WTC11 (cell line): Measurements from ENCODE around the gene KCNIP1.

Experiments used
- GABPB1 ChIP-seq: sonication (generic); formaldehyde crosslinking; IDR thresholded peaks from 2 replicates; pipeline ENCODE4 v1.8.1; 2023; ENCODE audit warnings: mild to moderate bottlenecking, missing genetic modification reagents
- TF ChIP-seq, protein P1 (sequence below): fragments of 200-600 bp; IDR thresholded peaks from 2 replicates; pipeline ENCODE4 v1.8.0; 2022; ENCODE audit warnings: antibody characterized with exemption

DNA sequence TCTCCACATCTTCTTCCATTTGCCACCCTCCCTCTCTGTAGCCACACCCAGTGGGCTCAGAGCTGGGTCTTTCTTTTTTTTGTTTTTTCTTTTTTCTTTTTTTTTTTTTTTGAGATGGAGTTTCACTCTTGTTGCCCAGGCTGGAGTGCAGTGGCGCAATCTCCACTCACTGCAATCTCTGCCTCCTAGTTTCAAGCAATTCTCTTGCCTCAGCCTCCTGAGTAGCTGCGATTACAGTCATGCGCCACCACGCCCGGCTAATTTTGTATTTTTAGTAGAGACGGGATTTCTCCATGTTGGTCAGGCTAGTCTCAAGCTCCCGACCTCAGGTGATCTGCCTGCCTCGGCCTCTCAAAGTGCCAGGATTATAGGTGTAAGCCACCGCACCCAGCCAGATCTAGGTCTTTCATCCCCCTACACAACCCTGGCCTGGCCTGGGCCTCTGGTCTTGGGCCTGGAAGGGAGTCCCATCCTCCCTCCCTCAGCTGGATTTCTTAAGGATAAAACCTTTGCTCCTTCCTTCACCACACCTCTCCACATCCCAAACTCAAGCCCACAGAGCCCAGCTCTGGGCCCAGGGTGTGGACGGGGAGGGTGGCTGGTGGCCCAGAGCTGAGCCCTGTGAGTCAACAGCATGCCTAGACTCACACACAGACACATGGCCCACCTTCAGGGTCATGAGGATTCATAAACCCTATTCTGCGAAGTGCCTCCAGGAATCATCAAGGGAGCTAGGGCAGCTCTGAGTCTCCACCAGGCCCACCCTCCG is 18.8 kb upstream of the KCNIP1 start:
- no peak for TF ChIP-seq GABPB1 (CRISPR knock-in tag)
- TF ChIP-seq, protein P1, sequence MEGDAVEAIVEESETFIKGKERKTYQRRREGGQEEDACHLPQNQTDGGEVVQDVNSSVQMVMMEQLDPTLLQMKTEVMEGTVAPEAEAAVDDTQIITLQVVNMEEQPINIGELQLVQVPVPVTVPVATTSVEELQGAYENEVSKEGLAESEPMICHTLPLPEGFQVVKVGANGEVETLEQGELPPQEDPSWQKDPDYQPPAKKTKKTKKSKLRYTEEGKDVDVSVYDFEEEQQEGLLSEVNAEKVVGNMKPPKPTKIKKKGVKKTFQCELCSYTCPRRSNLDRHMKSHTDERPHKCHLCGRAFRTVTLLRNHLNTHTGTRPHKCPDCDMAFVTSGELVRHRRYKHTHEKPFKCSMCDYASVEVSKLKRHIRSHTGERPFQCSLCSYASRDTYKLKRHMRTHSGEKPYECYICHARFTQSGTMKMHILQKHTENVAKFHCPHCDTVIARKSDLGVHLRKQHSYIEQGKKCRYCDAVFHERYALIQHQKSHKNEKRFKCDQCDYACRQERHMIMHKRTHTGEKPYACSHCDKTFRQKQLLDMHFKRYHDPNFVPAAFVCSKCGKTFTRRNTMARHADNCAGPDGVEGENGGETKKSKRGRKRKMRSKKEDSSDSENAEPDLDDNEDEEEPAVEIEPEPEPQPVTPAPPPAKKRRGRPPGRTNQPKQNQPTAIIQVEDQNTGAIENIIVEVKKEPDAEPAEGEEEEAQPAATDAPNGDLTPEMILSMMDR, result no peak
